HG02623 (cell line): ENCODE data around the gene RAB11FIP3.
"Not testable (repeated sequence)": the region's sequence is repeated elsewhere in the genome, so short reads cannot be mapped to it uniquely, and the experiment has no call there.

Experiments used
- ATAC-seq: cut with Tn5 transposase; IDR thresholded peaks from one replicate; pipeline ENCODE4 v1.9.1; 2021; ENCODE audit warnings: moderate library complexity; ENCODE audit not compliant: unreplicated experiment

Gene RAB11FIP3

GRCh38 chr16:392450-393030 lies 32.9 kb upstream of the RAB11FIP3 start:
- no peak for ATAC-seq

GRCh38 chr16:396199-396598 lies 29.2 kb upstream of the RAB11FIP3 start:
- ATAC-seq: no peak

- no peak for ATAC-seq
Observed at GRCh38 chr16:396605-397004, 28.8 kb upstream of the RAB11FIP3 start.

- no peak for ATAC-seq
Observed at GRCh38 chr16:397135-397661, 28.3 kb upstream of the RAB11FIP3 start, which contains the start of gene NME4. NME4 (plus strand) TSS chr16:397199; CDS start chr16:397223, 24 bp downstream.

- no peak for ATAC-seq
Observed at GRCh38 chr16:397736-398332, 27.6 kb upstream of the RAB11FIP3 start.

- ATAC-seq: no peak
Observed at GRCh38 chr16:398561-399339, 26.7 kb upstream of the RAB11FIP3 start.

- ATAC-seq: no peak
Observed at GRCh38 chr16:399340-400019, 26.0 kb upstream of the RAB11FIP3 start.

- no peak for ATAC-seq
Observed at GRCh38 chr16:400061-400591, 25.3 kb upstream of the RAB11FIP3 start.

GRCh38 chr16:401468-402348 lies 23.7 kb upstream of the RAB11FIP3 start, which contains the start of gene DECR2:
DECR2 (plus strand) TSS chr16:401885; CDS start chr16:401964, 79 bp downstream.
- peak; percentile 54 for ATAC-seq

GRCh38 chr16:404971-405486 lies 20.4 kb upstream of the RAB11FIP3 start:
- no peak for ATAC-seq

GRCh38 chr16:405548-406506 lies 19.6 kb upstream of the RAB11FIP3 start:
- no peak for ATAC-seq

GRCh38 chr16:407253-407652 lies 18.2 kb upstream of the RAB11FIP3 start:
- no peak for ATAC-seq

- no peak for ATAC-seq
Observed at GRCh38 chr16:410516-411178, 14.8 kb upstream of the RAB11FIP3 start.

- ATAC-seq: no peak
Observed at GRCh38 chr16:411576-412265, 13.7 kb upstream of the RAB11FIP3 start.

GRCh38 chr16:414395-415169 lies 10.9 kb upstream of the RAB11FIP3 start:
- no peak for ATAC-seq

GRCh38 chr16:415170-415498 lies 10.3 kb upstream of the RAB11FIP3 start:
- ATAC-seq: not testable (repeated sequence)

- ATAC-seq: not testable (repeated sequence)
Observed at GRCh38 chr16:422179-422578, 3.3 kb upstream of the RAB11FIP3 start.
